T-helper 22 cell (primary cell): ENCODE data around the gene TM9SF2.
A peak's percentile ranks its signal among the peaks of the same experiment; 100 is the strongest.
"Not testable (repeated sequence)": the region's sequence is repeated elsewhere in the genome, so short reads cannot be mapped to it uniquely, and the experiment has no call there.

ENCODE experiments used
- DNase-seq: peaks from one replicate; pipeline ENCODE4 v3.0.0-alpha.2; 2020; ENCODE audit warnings: low read depth

The TM9SF2 gene

GRCh38 chr13:99501184-99501847 is at the start of gene TM9SF2:
Gene TM9SF2 (plus strand): TSS chr13:99501472. CDS start chr13:99501607, 135 bp downstream.
- DNase-seq = peak; percentile 94

- DNase-seq = no peak
Measured at GRCh38 chr13:99454518-99455183, 46.6 kb upstream of the TM9SF2 start.

- DNase-seq = no peak
Measured at GRCh38 chr13:99459099-99459850, 42.0 kb upstream of the TM9SF2 start.

- not testable (repeated sequence) for DNase-seq
Measured at GRCh38 chr13:99460802-99461201, 40.5 kb upstream of the TM9SF2 start.

GRCh38 chr13:99463646-99464397 is 37.5 kb upstream of the TM9SF2 start:
- no peak for DNase-seq

- DNase-seq = no peak
Measured at GRCh38 chr13:99464441-99464949, 36.8 kb upstream of the TM9SF2 start.

GRCh38 chr13:99465454-99465853 is 35.8 kb upstream of the TM9SF2 start:
- no peak for DNase-seq

- no peak for DNase-seq
Measured at GRCh38 chr13:99467764-99468163, 33.5 kb upstream of the TM9SF2 start.

- DNase-seq = no peak
Measured at GRCh38 chr13:99469041-99469440, 32.2 kb upstream of the TM9SF2 start.

GRCh38 chr13:99470027-99470426 is 31.2 kb upstream of the TM9SF2 start:
- DNase-seq = no peak

- DNase-seq = no peak
Measured at GRCh38 chr13:99471221-99472121, 29.8 kb upstream of the TM9SF2 start.

GRCh38 chr13:99472122-99472440 is 29.2 kb upstream of the TM9SF2 start:
- no peak for DNase-seq

- no peak for DNase-seq
Measured at GRCh38 chr13:99473515-99473914, 27.8 kb upstream of the TM9SF2 start.

GRCh38 chr13:99476648-99477047 is 24.6 kb upstream of the TM9SF2 start:
- DNase-seq = no peak

GRCh38 chr13:99477493-99477892 is 23.8 kb upstream of the TM9SF2 start:
- no peak for DNase-seq

GRCh38 chr13:99481366-99481765 is 19.9 kb upstream of the TM9SF2 start:
- DNase-seq = no peak

GRCh38 chr13:99484473-99484872 is 16.8 kb upstream of the TM9SF2 start:
- DNase-seq = no peak

- no peak for DNase-seq
Measured at GRCh38 chr13:99486996-99487395, 14.3 kb upstream of the TM9SF2 start.

GRCh38 chr13:99489028-99489427 is 12.2 kb upstream of the TM9SF2 start:
- DNase-seq = no peak

- not testable (repeated sequence) for DNase-seq
Measured at GRCh38 chr13:99491750-99492149, 9.5 kb upstream of the TM9SF2 start.
